Smooth muscle cell (in vitro differentiated cells): ENCODE data around the gene ASXL3. TPM values are rescaled to one million over a fixed set of nuclear protein-coding genes. Genes with fewer than 3 reads are reported as not detected.

Source experiments
- DNase-seq: peaks from one replicate; lab custom pipeline; 2025; ENCODE audit not compliant: unreplicated experiment; lab: John Stamatoyannopoulos, UW
- H2AFZ ChIP-seq: fragments of 200-600 bp; sonication (generic); 2 replicates; pipeline ENCODE4 v1.6.0; 2016; ENCODE audit warnings: antibody characterized with exemption, low read depth, mild to moderate bottlenecking
- H3F3A ChIP-seq: fragments of 200-600 bp; sonication (generic); 2 replicates; pipeline ENCODE4 v1.6.0; 2017; ENCODE audit warnings: antibody characterized with exemption, low read depth
- H3K27ac ChIP-seq: fragments of 200-600 bp; sonication (generic); 2 replicates; pipeline ENCODE4 v1.5.1; 2016; ENCODE audit warnings: low read depth, mild to moderate bottlenecking
- H3K27me3 ChIP-seq: fragments of 200-600 bp; sonication (generic); 2 replicates; pipeline ENCODE4 v1.6.1; 2016; ENCODE audit warnings: low read depth, mild to moderate bottlenecking
- H3K36me3 ChIP-seq: fragments of 200-600 bp; sonication (generic); 2 replicates; pipeline ENCODE4 v1.5.1; 2016; ENCODE audit warnings: low read depth
- H3K4me1 ChIP-seq: fragments of 200-600 bp; sonication (generic); 2 replicates; pipeline ENCODE4 v1.5.1; 2016; ENCODE audit warnings: low read depth
- H3K4me2 ChIP-seq: fragments of 200-600 bp; sonication (generic); 2 replicates; pipeline ENCODE4 v1.6.0; 2016; ENCODE audit warnings: mild to moderate bottlenecking
- H3K4me3 ChIP-seq: fragments of 200-600 bp; sonication (generic); 2 replicates; pipeline ENCODE4 v1.5.1; 2016; ENCODE audit warnings: mild to moderate bottlenecking
- H3K79me2 ChIP-seq: fragments of 200-600 bp; sonication (generic); 2 replicates; pipeline ENCODE4 v1.6.0; 2016; ENCODE audit warnings: low read depth, mild to moderate bottlenecking
- H3K9ac ChIP-seq: fragments of 200-600 bp; sonication (generic); 2 replicates; pipeline ENCODE4 v1.6.0; 2016; ENCODE audit warnings: low read depth
- H3K9me3 ChIP-seq: fragments of 200-600 bp; sonication (generic); replicated peaks from 2 replicates; pipeline ENCODE4 v1.5.1; 2016; ENCODE audit warnings: low read depth
- H4K20me1 ChIP-seq: fragments of 200-600 bp; sonication (generic); 2 replicates; pipeline ENCODE4 v1.6.0; 2016; ENCODE audit warnings: low read depth
- WGBS: methylation state at CpG from one replicate; pipeline ENCODE4 v1.1.7; 2016; ENCODE audit warnings: low lambda C conversion rate; 5-methylcytosine and 5-hydroxymethylcytosine counted together
- polyA plus RNA-seq: library from polyadenylated mRNA; unstranded; fragments of >200 nt; fragmentation: Nextera tagmentation; extraction: Ambion mirVana; gene quantifications from 2 replicates; pipeline ENCODE4 v1.2.1, GENCODE V29; 2016
- total RNA-seq: library from RNA; depleted of rRNA; stranded (reverse); fragments of >200 nt; gene quantifications from 2 replicates; pipeline ENCODE4 v1.2.3, GENCODE V29; 2014
- TF ChIP-seq, protein P1 (sequence below): fragments of 200-600 bp; sonication (generic); IDR thresholded peaks from 2 replicates; pipeline ENCODE4 v1.5.1; 2017; ENCODE audit warnings: borderline replicate concordance, mild to moderate bottlenecking, antibody characterized with exemption; ENCODE audit not compliant: insufficient read depth, poor library complexity, severe bottlenecking

The ASXL3 gene
- total and polyA plus RNA-seq, 2 experiments from 2014 or later, result 1.2 to 5.9 TPM

DNA sequence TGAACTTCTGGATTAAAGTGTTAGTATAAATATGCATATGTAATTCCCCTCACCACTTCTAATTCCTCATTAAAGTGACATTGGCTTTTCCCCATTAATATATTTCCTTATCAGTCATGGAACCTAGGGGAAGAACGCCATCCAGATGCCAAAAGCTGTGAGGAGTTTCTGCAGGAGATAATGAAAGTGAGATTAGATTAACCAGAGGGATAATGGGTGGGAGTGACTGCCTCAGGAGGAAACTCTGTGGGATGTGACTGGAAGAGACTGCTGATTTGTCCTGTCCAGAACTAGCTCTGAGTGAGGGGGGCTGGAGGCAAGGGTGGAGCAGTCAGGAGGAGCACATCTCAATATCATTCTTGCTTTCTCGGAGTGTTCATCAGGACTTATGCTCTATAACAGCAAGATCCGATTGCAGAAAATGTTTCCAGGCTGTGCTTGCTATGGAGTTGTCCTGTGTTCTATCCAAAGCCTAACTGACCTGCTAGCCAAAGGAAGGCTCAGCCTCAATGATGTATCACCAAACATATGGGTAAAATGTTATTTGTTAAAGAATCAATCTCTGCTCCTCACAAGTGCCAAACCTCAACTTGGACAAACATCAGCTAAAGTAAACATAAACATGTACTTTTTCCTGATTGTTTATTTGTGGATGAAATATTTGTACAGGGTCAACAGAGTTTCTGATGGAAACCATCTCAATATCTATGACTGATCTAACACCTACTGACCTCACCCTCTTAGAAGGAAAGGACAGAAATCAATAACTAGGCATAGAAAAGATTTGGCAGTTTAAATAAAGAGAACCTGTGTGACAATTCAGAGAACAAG, 118.5 kb downstream of the ASXL3 start:
- no peak overlapping the region for H3K27ac ChIP-seq
- H3K9ac ChIP-seq, result no peak overlapping the region
- no peak overlapping the region for H3K4me2 ChIP-seq
- H3F3A ChIP-seq, result no peaks in the 10 kb centered on the region
- TF ChIP-seq, protein P1, sequence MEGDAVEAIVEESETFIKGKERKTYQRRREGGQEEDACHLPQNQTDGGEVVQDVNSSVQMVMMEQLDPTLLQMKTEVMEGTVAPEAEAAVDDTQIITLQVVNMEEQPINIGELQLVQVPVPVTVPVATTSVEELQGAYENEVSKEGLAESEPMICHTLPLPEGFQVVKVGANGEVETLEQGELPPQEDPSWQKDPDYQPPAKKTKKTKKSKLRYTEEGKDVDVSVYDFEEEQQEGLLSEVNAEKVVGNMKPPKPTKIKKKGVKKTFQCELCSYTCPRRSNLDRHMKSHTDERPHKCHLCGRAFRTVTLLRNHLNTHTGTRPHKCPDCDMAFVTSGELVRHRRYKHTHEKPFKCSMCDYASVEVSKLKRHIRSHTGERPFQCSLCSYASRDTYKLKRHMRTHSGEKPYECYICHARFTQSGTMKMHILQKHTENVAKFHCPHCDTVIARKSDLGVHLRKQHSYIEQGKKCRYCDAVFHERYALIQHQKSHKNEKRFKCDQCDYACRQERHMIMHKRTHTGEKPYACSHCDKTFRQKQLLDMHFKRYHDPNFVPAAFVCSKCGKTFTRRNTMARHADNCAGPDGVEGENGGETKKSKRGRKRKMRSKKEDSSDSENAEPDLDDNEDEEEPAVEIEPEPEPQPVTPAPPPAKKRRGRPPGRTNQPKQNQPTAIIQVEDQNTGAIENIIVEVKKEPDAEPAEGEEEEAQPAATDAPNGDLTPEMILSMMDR, result no peak
- H2AFZ ChIP-seq, result no peak overlapping the region
- H3K27me3 ChIP-seq, result no peaks in the 10 kb centered on the region
- H3K4me1 ChIP-seq, result no peaks in the 10 kb centered on the region
- no peaks in the 10 kb centered on the region for H4K20me1 ChIP-seq
- no peaks in the 10 kb centered on the region for H3K79me2 ChIP-seq
- 60% methylated on average over 3 of the region's 3 CpGs for WGBS
- no peaks in the 10 kb centered on the region for H3K36me3 ChIP-seq
- H3K4me3 ChIP-seq, result no peak overlapping the region
- no peak for DNase-seq
- no peaks in the 10 kb centered on the region for H3K9me3 ChIP-seq

DNA sequence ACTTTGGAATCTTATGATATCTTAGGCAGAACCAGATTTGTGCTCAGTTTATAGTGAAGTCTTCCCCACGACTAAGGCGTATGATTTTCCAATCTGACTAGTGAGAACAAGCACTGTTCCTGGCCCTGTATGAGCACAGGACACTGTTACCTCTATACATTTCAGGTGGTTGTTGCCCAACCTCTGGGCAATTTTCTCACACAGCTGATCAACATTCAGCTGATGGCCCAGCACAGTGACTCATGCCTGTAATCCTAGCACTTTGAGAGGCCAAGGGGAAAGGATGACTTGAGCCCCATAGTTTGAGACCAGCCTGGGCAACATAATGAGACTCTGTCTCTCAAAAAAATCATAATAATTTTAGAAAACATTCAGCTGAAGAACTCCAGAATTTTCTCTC, 119.5 kb downstream of the ASXL3 start:
- Histone ChIP-seq H3K4me1 (no peaks in the 10 kb centered on the region), H3K9me3 (no peaks in the 10 kb centered on the region), H3K36me3 (no peaks in the 10 kb centered on the region), H2AFZ (no peak overlapping the region), H3F3A (no peaks in the 10 kb centered on the region), H3K27ac (no peak overlapping the region), H3K4me2 (no peak overlapping the region), H3K4me3 (no peak overlapping the region), H3K79me2 (no peaks in the 10 kb centered on the region), H3K27me3 (no peaks in the 10 kb centered on the region), H4K20me1 (no peaks in the 10 kb centered on the region), H3K9ac (no peak overlapping the region)
- 92% methylated on average over 1 of the region's 2 CpGs for WGBS
- DNase-seq, result no peak
- TF ChIP-seq, protein P1, result no peak

DNA sequence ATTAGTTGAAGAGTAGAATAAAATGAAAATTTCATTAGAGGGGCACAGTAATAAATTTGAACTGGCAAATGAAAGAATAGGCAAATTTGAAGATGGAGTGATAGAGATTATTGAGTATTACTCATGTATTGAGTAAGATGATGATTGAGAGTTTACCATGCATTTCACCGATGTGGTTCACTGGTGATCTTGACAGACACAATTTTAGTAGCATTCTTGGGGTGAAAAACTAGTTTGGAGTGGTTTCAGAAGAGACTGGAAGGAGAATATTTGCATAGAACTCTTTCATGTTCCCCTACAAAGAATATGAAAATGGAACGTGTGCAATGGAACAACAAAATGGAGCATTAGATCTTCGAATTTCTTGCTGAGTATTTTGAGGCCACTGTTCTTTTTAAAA, 121.4 kb downstream of the ASXL3 start:
- Histone ChIP-seq H3F3A (no peaks in the 10 kb centered on the region), H3K9ac (no peak overlapping the region), H3K4me2 (no peak overlapping the region), H3K4me1 (no peaks in the 10 kb centered on the region), H2AFZ (no peak overlapping the region), H4K20me1 (no peaks in the 10 kb centered on the region), H3K9me3 (no peaks in the 10 kb centered on the region), H3K4me3 (no peak overlapping the region), H3K36me3 (no peaks in the 10 kb centered on the region), H3K79me2 (no peaks in the 10 kb centered on the region), H3K27ac (no peak overlapping the region), H3K27me3 (no peaks in the 10 kb centered on the region)
- TF ChIP-seq, protein P1, result no peak
- WGBS, result 96% methylated on average over 3 of the region's 3 CpGs
- DNase-seq, result no peak

DNA sequence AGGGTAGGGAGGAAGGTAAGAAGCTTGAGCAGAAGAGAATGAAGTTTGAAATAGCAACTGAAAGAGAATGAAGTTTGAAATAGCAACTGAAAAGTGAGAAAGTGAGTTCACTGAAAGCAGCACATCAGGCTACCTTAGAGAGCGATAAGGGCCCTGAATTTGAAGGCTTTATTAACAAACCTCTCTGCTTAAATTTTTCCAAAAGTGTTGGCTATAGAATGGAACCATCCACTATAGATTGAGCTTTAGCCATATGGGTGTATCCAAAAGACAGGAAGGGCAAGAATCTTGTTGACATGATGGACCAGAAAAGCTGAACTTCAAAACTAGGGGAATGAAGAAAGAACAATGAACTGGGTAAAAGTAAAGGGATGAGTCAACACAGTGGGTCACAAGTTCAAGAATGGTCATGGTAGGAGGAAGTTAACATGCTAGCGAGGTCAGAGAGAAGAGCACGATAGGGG, 122.5 kb downstream of the ASXL3 start:
- Histone ChIP-seq H3K4me2 (no peak overlapping the region), H4K20me1 (no peaks in the 10 kb centered on the region), H3K36me3 (no peaks in the 10 kb centered on the region), H3K27me3 (no peaks in the 10 kb centered on the region), H3F3A (no peaks in the 10 kb centered on the region), H3K79me2 (no peaks in the 10 kb centered on the region), H3K9ac (no peak overlapping the region), H3K4me3 (no peak overlapping the region), H2AFZ (no peak overlapping the region), H3K4me1 (no peaks in the 10 kb centered on the region), H3K9me3 (no peaks in the 10 kb centered on the region), H3K27ac (no peak overlapping the region)
- TF ChIP-seq, protein P1, result no peak
- 97% methylated on average over 3 of the region's 3 CpGs for WGBS
- DNase-seq, result no peak
